Astrocyte of the spinal cord (primary cell): Measurements from ENCODE around the gene ADCY1.
"Not testable (repeated sequence)": the region's sequence is repeated elsewhere in the genome, so short reads cannot be mapped to it uniquely, and the experiment has no call there.

Source experiments
- DNase-seq: peaks from one replicate; pipeline ENCODE4 v3.0.0; 2011; ENCODE audit warnings: low read depth, low spot score
- H3K4me3 ChIP-seq: 2 replicates; pipeline ENCODE4 v1.5.1; 2011; ENCODE audit warnings: low read depth, mild to moderate bottlenecking, low read length, moderate library complexity
- CTCF ChIP-seq: IDR thresholded peaks from 2 replicates; pipeline ENCODE4 v1.5.1; 2012; ENCODE audit warnings: low read depth, mild to moderate bottlenecking, low read length, inconsistent platforms
- in situ Hi-C: cut with HindIII; loops from 2 replicates; pipeline ENCODE4 v1.10.0; 2017; ENCODE audit warnings: low sequenced_read_pairs

ADCY1 gene

GRCh38 chr7:45756757-45757156 lies 182.6 kb downstream of the ADCY1 start:
- in situ Hi-C loops, H3K4me3 ChIP-seq, DNase-seq: not testable (repeated sequence)
- TF ChIP-seq CTCF, result peak; percentile 30

- H3K4me3 ChIP-seq, in situ Hi-C loops, DNase-seq: not testable (repeated sequence)
Observed at GRCh38 chr7:45759464-45759863, 185.3 kb downstream of the ADCY1 start.

- H3K4me3 ChIP-seq, in situ Hi-C loops: not testable (repeated sequence)
Observed at GRCh38 chr7:45761545-45762205, 187.5 kb downstream of the ADCY1 start.

GRCh38 chr7:45762225-45762994 lies 188.2 kb downstream of the ADCY1 start:
- peak; percentile 3 for DNase-seq
- H3K4me3 ChIP-seq, in situ Hi-C loops: not testable (repeated sequence)

More at GRCh38 chr7:45761545-45762205, 187.5 kb downstream of the ADCY1 start:
- DNase-seq, result peak; percentile 86

- DNase-seq, result peak; percentile 99
- in situ Hi-C loops, result not testable (repeated sequence)
Observed at GRCh38 chr7:45768516-45769394, 194.6 kb downstream of the ADCY1 start.

GRCh38 chr7:45769626-45770025 lies 195.5 kb downstream of the ADCY1 start:
- H3K4me3 ChIP-seq, result peak overlapping the region; percentile 80
- DNase-seq, in situ Hi-C loops: not testable (repeated sequence)

More at GRCh38 chr7:45768516-45769394, 194.6 kb downstream of the ADCY1 start:
- peak overlapping the region; percentile 80 for H3K4me3 ChIP-seq
